SK-N-SH (cell line): Measurements from ENCODE around the gene CHD2. TPM values are rescaled to one million over a fixed set of nuclear protein-coding genes. Genes with fewer than 3 reads are reported as not detected.

Experiments used
- CTCF ChIA-PET: fragments of 300-600, 350-600 bp; formaldehyde crosslinking; extraction: SDS; loops from one replicate; lab custom pipeline; 2021; lab: Yijun Ruan, JAX
- POLR2A ChIA-PET: fragments of 350-600 bp; sonication (Branson Sonifier 250); formaldehyde crosslinking; extraction: SDS; loops from one replicate; lab custom pipeline; 2020; ENCODE audit warnings: antibody characterized with exemption, inconsistent platforms; lab: Yijun Ruan, JAX
- DNase-seq: peaks from one replicate; pipeline ENCODE4 v3.0.0; 2012
- H2AFZ ChIP-seq: fragments of 200-600 bp; sonication (generic); 2 replicates; pipeline ENCODE4 v1.8.1; 2016; ENCODE audit warnings: antibody characterized with exemption, mild to moderate bottlenecking, low read depth
- H3F3A ChIP-seq: fragments of 200-600 bp; sonication (generic); replicated peaks from 2 replicates; pipeline ENCODE3; 2016; ENCODE audit warnings: antibody characterized with exemption, mild to moderate bottlenecking; ENCODE audit not compliant: insufficient read depth
- H3K27ac ChIP-seq, 2 experiments: fragments of 200-500 bp in 1 of 2; fragments of 200-600 bp in 1 of 2; sonication (Bioruptor generic) in 1 of 2; sonication (generic), shearing (Covaris generic) in 1 of 2; 2 replicates each; pipeline versions ENCODE4 v1.5.1 to v1.6.1; 2014 to 2016; ENCODE audit warnings: low read depth in 2 of 2, inconsistent platforms in 1 of 2, low read length in 1 of 2, mild to moderate bottlenecking in 1 of 2, mixed read lengths in 1 of 2
- H3K27me3 ChIP-seq: fragments of 200-600 bp; sonication (generic), shearing (Covaris generic); 2 replicates; pipeline ENCODE4 v1.6.1; 2016; ENCODE audit warnings: mixed run types; ENCODE audit not compliant: insufficient read depth
- H3K36me3 ChIP-seq, 2 experiments: fragments of 200-500 bp in 1 of 2; fragments of 200-600 bp in 1 of 2; sonication (Bioruptor generic) in 1 of 2; sonication (generic) in 1 of 2; replicated peaks in 1 of 2; 2 replicates each; pipeline versions ENCODE3 to v1.5.1; 2014 to 2016; ENCODE audit warnings: low read length in 1 of 2, mild to moderate bottlenecking in 1 of 2; ENCODE audit not compliant: insufficient read depth in 2 of 2, control insufficient read depth in 1 of 2
- H3K4me1 ChIP-seq, 2 experiments: fragments of 200-500 bp in 1 of 2; fragments of 200-600 bp in 1 of 2; sonication (Bioruptor generic) in 1 of 2; sonication (generic), shearing (Covaris generic) in 1 of 2; 2 replicates each; pipeline versions ENCODE4 v1.5.1 to v1.6.1; 2014 to 2016; ENCODE audit warnings: low read depth in 1 of 2, low read length in 1 of 2, mixed run types in 1 of 2; ENCODE audit not compliant: insufficient read depth in 2 of 2, control insufficient read depth in 1 of 2
- H3K4me2 ChIP-seq: fragments of 200-600 bp; sonication (generic), shearing (Covaris generic); 2 replicates; pipeline ENCODE4 v1.6.1; 2017; ENCODE audit warnings: mixed run types
- H3K4me3 ChIP-seq, 2 experiments: fragments of 200-500 bp in 1 of 2; fragments of 200-600 bp in 1 of 2; sonication (Bioruptor generic) in 1 of 2; sonication (generic), shearing (Covaris generic) in 1 of 2; 2 replicates each; pipeline versions ENCODE4 v1.5.1 to v1.8.1; 2014 to 2016; ENCODE audit warnings: low read depth in 2 of 2, inconsistent platforms in 1 of 2, low read length in 1 of 2, mild to moderate bottlenecking in 1 of 2, mixed read lengths in 1 of 2, moderate library complexity in 1 of 2
- H3K79me2 ChIP-seq: fragments of 200-600 bp; sonication (generic); 2 replicates; pipeline ENCODE4 v1.8.1; 2017; ENCODE audit warnings: mild to moderate bottlenecking; ENCODE audit not compliant: insufficient read depth
- H3K9ac ChIP-seq: fragments of 200-600 bp; sonication (generic); 2 replicates; pipeline ENCODE4 v1.6.1; 2017; ENCODE audit warnings: mixed run types
- H3K9me2 ChIP-seq: fragments of 200-600 bp; sonication (generic); 2 replicates; pipeline ENCODE4 v1.6.1; 2017; ENCODE audit warnings: mixed run types
- H3K9me3 ChIP-seq: fragments of 200-600 bp; sonication (generic); 2 replicates; pipeline ENCODE4 v1.6.1; 2017; ENCODE audit warnings: mixed run types, mild to moderate bottlenecking, moderate library complexity
- H4K20me1 ChIP-seq: fragments of 200-600 bp; sonication (generic); 2 replicates; pipeline ENCODE4 v1.6.1; 2017; ENCODE audit warnings: mild to moderate bottlenecking, mixed run types; ENCODE audit not compliant: insufficient read depth
- CHD2 ChIP-seq: fragments of 150-350 bp; IDR thresholded peaks from 2 replicates; pipeline ENCODE4 v1.6.1; 2018; ENCODE audit warnings: low read length; ENCODE audit not compliant: partially characterized antibody
- ELF1 ChIP-seq: IDR thresholded peaks from 2 replicates; pipeline ENCODE4 v1.4.0; 2012
- EZH2phosphoT487 ChIP-seq: fragments of 200-600 bp; sonication (generic); IDR thresholded peaks from 2 replicates; pipeline ENCODE4 v1.6.1; 2017; ENCODE audit warnings: low read depth, mixed run types, mild to moderate bottlenecking, antibody characterized with exemption, moderate library complexity, borderline replicate concordance
- FOXJ3 ChIP-seq: sonication (generic); formaldehyde crosslinking; IDR thresholded peaks from 2 replicates; pipeline ENCODE4 v1.5.1; 2020; ENCODE audit warnings: mild to moderate bottlenecking, missing genetic modification reagents
- JUND ChIP-seq: IDR thresholded peaks from 2 replicates; pipeline ENCODE4 v1.4.0; 2012
- MXI1 ChIP-seq: IDR thresholded peaks from 2 replicates; pipeline ENCODE4 v1.6.1; 2012; ENCODE audit warnings: mild to moderate bottlenecking, low read depth, low read length, improper control_type of control experiment
- NFIC ChIP-seq: IDR thresholded peaks from 2 replicates; pipeline ENCODE4 v1.4.0; 2012; ENCODE audit warnings: borderline replicate concordance
- RAD21 ChIP-seq: IDR thresholded peaks from 2 replicates; pipeline ENCODE4 v1.6.1; 2012; ENCODE audit warnings: mild to moderate bottlenecking, low read length
- RFX5 ChIP-seq: IDR thresholded peaks from 2 replicates; pipeline ENCODE4 v1.6.1; 2012; ENCODE audit warnings: mild to moderate bottlenecking, improper control_type of control experiment, low read length
- SIN3A ChIP-seq: IDR thresholded peaks from 2 replicates; pipeline ENCODE4 v1.6.1; 2012; ENCODE audit warnings: low read depth, mild to moderate bottlenecking, low read length, moderate library complexity, borderline replicate concordance
- TAF1 ChIP-seq: IDR thresholded peaks from 2 replicates; pipeline ENCODE4 v1.6.1; 2012; ENCODE audit warnings: low read depth, mild to moderate bottlenecking, low read length, moderate library complexity, borderline replicate concordance
- TCF12 ChIP-seq: IDR thresholded peaks from 2 replicates; pipeline ENCODE4 v1.4.0; 2012
- WGBS: methylation state at CpG from one replicate; pipeline ENCODE4 v1.1.6; 2017; ENCODE audit warnings: low lambda C conversion rate; 5-methylcytosine and 5-hydroxymethylcytosine counted together
- polyA plus RNA-seq, 3 experiments: library from polyadenylated mRNA; depleted of rRNA; stranded (reverse); fragments of >200 nt; gene quantifications; 2 replicates each; pipeline ENCODE4 v1.2.3, GENCODE V29; 2012
- TF ChIP-seq, protein P1 (sequence below): fragments of 150-350 bp; IDR thresholded peaks from 2 replicates; pipeline ENCODE4 v1.6.1; 2017; ENCODE audit warnings: antibody characterized with exemption, low read length, low read depth, borderline replicate concordance

Gene CHD2
- polyA plus RNA-seq, 1 of the 3 experiments (the other 2 are of a cell fraction): 25.3 TPM

DNA sequence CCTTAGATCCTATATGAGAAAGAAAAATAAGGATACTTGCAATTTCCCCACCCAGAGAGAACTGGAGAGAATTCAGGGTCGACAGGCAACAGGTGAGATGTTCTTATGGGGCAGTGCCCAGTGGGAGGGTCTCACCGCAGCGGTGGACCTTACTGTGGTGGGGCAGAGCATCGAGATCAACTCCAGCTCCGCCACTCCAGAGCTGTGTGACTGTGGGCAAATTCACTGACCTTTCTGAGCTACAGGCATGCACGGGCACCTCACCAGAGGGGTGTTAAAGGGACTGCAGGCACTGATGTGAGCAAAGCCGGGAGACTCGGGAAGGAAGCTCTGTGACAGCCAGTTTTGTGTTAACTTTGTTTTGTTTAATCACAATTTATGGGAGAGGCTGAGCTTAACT lies 158.0 kb downstream of the CHD2 start:
- CTCF ChIA-PET: interaction anchor here (0.7 to 3.8 kb wide), 3 partner anchors 21 to 1062 kb away, joined by 3 to 20 read pairs (median 3); no protein-coding TSS in a partner anchor
- TF ChIP-seq RFX5 (no peak), RAD21 (no peak), SIN3A (no peak), TAF1 (no peak), MXI1 (no peak)
- Histone ChIP-seq H3K9ac (no peak overlapping the region), H3K4me1 (peaks cover 0 to 3% of the 10 kb centered on the region in 2 experiments; a peak in 2 of 4 replicates), H3K4me2 (no peak overlapping the region), H3K9me3 (no peaks in the 10 kb centered on the region), H4K20me1 (no peaks in the 10 kb centered on the region; the same call in 1 of the 2 replicates), H3F3A (no peaks in the 10 kb centered on the region), H3K4me3 (no peak overlapping the region), H3K79me2 (no peaks in the 10 kb centered on the region), H3K27me3 (no peaks in the 10 kb centered on the region), H2AFZ (no peak overlapping the region), H3K9me2 (no peaks in the 10 kb centered on the region), H3K27ac (no peak overlapping the region), H3K36me3 (no peaks in the 10 kb centered on the region)
- DNase-seq: no peak
- POLR2A ChIA-PET: no interaction called here
- 63% methylated on average over 6 of the region's 8 CpGs for WGBS

DNA sequence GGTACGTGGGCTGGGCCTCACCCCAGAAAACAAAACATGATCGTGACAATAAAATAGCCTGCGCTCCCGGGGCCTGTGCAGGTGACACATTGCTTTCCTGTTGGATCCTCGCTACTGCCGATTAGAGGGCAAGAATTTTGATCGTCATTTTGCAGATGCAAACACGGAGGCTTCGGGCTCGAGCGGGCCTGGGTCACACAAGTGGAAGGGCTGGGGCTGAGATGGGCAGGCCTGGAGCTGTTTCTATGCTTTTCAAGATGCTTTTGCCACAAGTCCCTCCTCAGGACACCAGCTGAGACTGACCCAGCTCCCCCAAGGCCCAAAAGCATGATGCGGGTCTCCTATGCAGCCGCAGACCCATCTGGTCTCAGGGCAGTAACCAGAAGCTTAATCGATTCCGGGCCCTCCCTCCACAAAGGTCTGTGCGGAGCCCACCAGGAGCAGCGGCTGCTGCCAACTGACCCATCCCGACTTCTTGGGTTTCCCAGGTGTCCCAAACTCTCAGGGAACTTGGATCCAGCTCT lies 158.8 kb downstream of the CHD2 start:
- TF ChIP-seq JUND: no peak
- TF ChIP-seq RAD21: no peak
- TF ChIP-seq EZH2phosphoT487: no peak
- no peak for TF ChIP-seq TCF12
- TF ChIP-seq CHD2: no peak
- TF ChIP-seq, protein P1, sequence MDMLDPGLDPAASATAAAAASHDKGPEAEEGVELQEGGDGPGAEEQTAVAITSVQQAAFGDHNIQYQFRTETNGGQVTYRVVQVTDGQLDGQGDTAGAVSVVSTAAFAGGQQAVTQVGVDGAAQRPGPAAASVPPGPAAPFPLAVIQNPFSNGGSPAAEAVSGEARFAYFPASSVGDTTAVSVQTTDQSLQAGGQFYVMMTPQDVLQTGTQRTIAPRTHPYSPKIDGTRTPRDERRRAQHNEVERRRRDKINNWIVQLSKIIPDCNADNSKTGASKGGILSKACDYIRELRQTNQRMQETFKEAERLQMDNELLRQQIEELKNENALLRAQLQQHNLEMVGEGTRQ: no peak
- no peak for TF ChIP-seq NFIC
- no peak for TF ChIP-seq ELF1
- TF ChIP-seq FOXJ3 (CRISPR knock-in tag): no peak
- no peaks in the 10 kb centered on the region for H3K36me3 ChIP-seq
- no peak overlapping the region for H3K9ac ChIP-seq
- H3K4me3 ChIP-seq: no peak overlapping the region
- POLR2A ChIA-PET: no interaction called here
- no peak for DNase-seq
- no peaks in the 10 kb centered on the region; the same call in 1 of the 2 replicates for H4K20me1 ChIP-seq
- no peaks in the 10 kb centered on the region for H3K79me2 ChIP-seq
- no peaks in the 10 kb centered on the region for H3K9me3 ChIP-seq
- H3K27me3 ChIP-seq: no peaks in the 10 kb centered on the region
- no peak overlapping the region for H2AFZ ChIP-seq
- H3K9me2 ChIP-seq: no peaks in the 10 kb centered on the region
- CTCF ChIA-PET: interaction anchor here (0.7 to 3.8 kb wide), 5 partner anchors 22 to 1061 kb away, joined by 3 to 20 read pairs (median 11); no protein-coding TSS in a partner anchor
- no peak overlapping the region for H3K27ac ChIP-seq
- H3K4me1 ChIP-seq: peaks cover 0 to 3% of the 10 kb centered on the region in 2 experiments; a peak in 2 of 4 replicates
- 79% methylated on average over 13 of the region's 18 CpGs for WGBS
- no peak overlapping the region for H3K4me2 ChIP-seq
- H3F3A ChIP-seq: no peaks in the 10 kb centered on the region
